Ovary (tissue), 3 donors: ENCODE measurements around the gene CCDC97.

Source experiments
- EP300 ChIP-seq: sonication (generic); formaldehyde crosslinking; IDR thresholded peaks from one replicate; pipeline ENCODE4 v1.6.1; 2017; ENCODE audit warnings: antibody characterized with exemption
- POLR2A ChIP-seq: fragments of 450-650 bp; IDR thresholded peaks from one replicate; pipeline ENCODE4 v1.6.1; 2017; ENCODE audit warnings: antibody characterized with exemption, mild to moderate bottlenecking, moderate library complexity
- TF ChIP-seq, protein P1 (sequence below), 3 donors: fragments of 450-650 bp in 2 of 3; fragments of 200-600 bp in 1 of 3; IDR thresholded peaks; one replicate each; pipeline versions ENCODE4 v1.5.1 to v1.8.0; 2016 to 2022; ENCODE audit warnings: antibody characterized with exemption in 3 of 3, mild to moderate bottlenecking in 1 of 3
- donor health status: DM: no; HTN: no; CAD: no.

DNA sequence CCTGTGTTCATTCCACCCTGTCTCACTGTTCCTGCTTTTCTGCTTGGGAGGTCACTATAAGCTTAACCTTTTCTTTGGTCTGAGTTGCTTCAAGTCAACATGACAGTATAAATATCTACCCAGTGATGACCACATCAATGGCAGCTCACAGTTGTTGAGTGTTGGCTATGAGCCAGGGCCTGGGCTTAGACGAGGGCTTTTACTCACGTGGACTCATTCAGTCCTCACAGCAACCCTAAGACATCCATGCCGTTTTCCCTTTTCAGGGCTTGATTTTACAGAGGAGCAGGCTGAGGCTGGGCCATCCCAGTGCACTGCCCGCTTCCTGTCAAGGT is 10.2 kb upstream of the CCDC97 start:
- TF ChIP-seq EP300 (no peak), POLR2A (no peak)
- TF ChIP-seq, protein P1, sequence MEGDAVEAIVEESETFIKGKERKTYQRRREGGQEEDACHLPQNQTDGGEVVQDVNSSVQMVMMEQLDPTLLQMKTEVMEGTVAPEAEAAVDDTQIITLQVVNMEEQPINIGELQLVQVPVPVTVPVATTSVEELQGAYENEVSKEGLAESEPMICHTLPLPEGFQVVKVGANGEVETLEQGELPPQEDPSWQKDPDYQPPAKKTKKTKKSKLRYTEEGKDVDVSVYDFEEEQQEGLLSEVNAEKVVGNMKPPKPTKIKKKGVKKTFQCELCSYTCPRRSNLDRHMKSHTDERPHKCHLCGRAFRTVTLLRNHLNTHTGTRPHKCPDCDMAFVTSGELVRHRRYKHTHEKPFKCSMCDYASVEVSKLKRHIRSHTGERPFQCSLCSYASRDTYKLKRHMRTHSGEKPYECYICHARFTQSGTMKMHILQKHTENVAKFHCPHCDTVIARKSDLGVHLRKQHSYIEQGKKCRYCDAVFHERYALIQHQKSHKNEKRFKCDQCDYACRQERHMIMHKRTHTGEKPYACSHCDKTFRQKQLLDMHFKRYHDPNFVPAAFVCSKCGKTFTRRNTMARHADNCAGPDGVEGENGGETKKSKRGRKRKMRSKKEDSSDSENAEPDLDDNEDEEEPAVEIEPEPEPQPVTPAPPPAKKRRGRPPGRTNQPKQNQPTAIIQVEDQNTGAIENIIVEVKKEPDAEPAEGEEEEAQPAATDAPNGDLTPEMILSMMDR (IDR thresholded peaks at IDR 0.05), result no peak
